ENCODE measurements around the gene CEMIP2.
"Not testable (repeated sequence)": the region's sequence is repeated elsewhere in the genome, so short reads cannot be mapped to it uniquely, and the experiment has no call there.

CEMIP2 gene

GRCh38 chr9:71812385-71812784 lies 44.1 kb upstream of the CEMIP2 start:
- H3K4me2 ChIP-seq, result no peak overlapping the region
- H3K4me1 ChIP-seq (ENCODE audit: low read depth, poor library complexity, severe bottlenecking), result no peaks in the 10 kb centered on the region
- no peak overlapping the region for H2AFZ ChIP-seq (ENCODE audit: low read depth)

GRCh38 chr9:71808068-71808467 lies 39.8 kb upstream of the CEMIP2 start:
- H3K79me2 ChIP-seq (ENCODE audit: insufficient read depth, low read depth), result no peaks in the 10 kb centered on the region
- no peak overlapping the region for H2AFZ ChIP-seq (ENCODE audit: low read depth)
- H3K4me3 ChIP-seq (IDR thresholded peaks at IDR 0.05; ENCODE audit: insufficient read depth, low read depth, low read length), result no peak overlapping the region
- H3K36me3 ChIP-seq (ENCODE audit: insufficient read depth), result no peaks in the 10 kb centered on the region
- no peak overlapping the region for H3K4me2 ChIP-seq
- H3K27me3 ChIP-seq (ENCODE audit: insufficient read depth, low read depth), result no peaks in the 10 kb centered on the region
- no peak overlapping the region for H3K9ac ChIP-seq
- H3K4me1 ChIP-seq (ENCODE audit: low read depth, poor library complexity, severe bottlenecking), result peaks cover 10% of the 10 kb centered on the region
- no peak for TF ChIP-seq CTCF (conservative IDR thresholded peaks at IDR 0.05; ENCODE audit: low read depth, low read length)
- H3K27ac ChIP-seq, result no peak overlapping the region
- H4K20me1 ChIP-seq (ENCODE audit: insufficient read depth), result no peaks in the 10 kb centered on the region

More at GRCh38 chr9:71812385-71812784, 44.1 kb upstream of the CEMIP2 start:
- Histone ChIP-seq H3K36me3 (ENCODE audit: insufficient read depth) (no peaks in the 10 kb centered on the region), H3K4me3 (IDR thresholded peaks at IDR 0.05; ENCODE audit: insufficient read depth, low read depth, low read length) (no peak overlapping the region), H3K27ac (no peak overlapping the region), H3K27me3 (ENCODE audit: insufficient read depth, low read depth) (no peaks in the 10 kb centered on the region), H4K20me1 (ENCODE audit: insufficient read depth) (no peaks in the 10 kb centered on the region), H3K79me2 (ENCODE audit: insufficient read depth, low read depth) (no peaks in the 10 kb centered on the region), H3K9ac (no peak overlapping the region)
- TF ChIP-seq CTCF (conservative IDR thresholded peaks at IDR 0.05; ENCODE audit: low read depth, low read length), result no peak

DNA sequence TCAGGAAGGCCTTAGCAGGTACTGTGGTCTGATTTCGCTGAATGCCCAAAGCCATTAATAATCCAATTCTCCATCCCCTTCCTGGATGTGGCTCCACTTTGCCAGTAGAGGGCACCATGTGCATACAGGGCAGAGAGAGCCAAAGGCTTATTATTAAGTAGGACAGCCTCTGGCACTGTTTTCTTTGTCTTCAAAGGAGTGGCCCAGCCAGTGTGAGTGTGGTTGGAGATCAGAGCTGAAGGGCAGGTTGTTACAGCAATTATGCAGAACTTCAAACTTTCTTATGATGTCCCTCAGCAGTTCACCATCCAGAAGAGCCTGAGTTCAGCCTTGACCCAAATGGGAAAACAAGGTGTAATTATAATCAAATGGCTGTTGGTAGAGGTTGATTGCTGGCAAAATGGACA lies 38.6 kb upstream of the CEMIP2 start:
- Histone ChIP-seq H3K27me3 (ENCODE audit: insufficient read depth, low read depth) (no peaks in the 10 kb centered on the region), H3K9ac (no peak overlapping the region), H3K4me1 (ENCODE audit: low read depth, poor library complexity, severe bottlenecking) (peaks cover 10% of the 10 kb centered on the region), H3K27ac (no peak overlapping the region), H3K79me2 (ENCODE audit: insufficient read depth, low read depth) (no peaks in the 10 kb centered on the region), H3K4me2 (no peak overlapping the region), H3K4me3 (IDR thresholded peaks at IDR 0.05; ENCODE audit: insufficient read depth, low read depth, low read length) (no peak overlapping the region), H4K20me1 (ENCODE audit: insufficient read depth) (no peaks in the 10 kb centered on the region), H2AFZ (ENCODE audit: low read depth) (peak overlapping the region; percentile 57; the same call in 1 of the 2 replicates), H3K36me3 (ENCODE audit: insufficient read depth) (no peaks in the 10 kb centered on the region)
- peak; percentile 91 for TF ChIP-seq CTCF (conservative IDR thresholded peaks at IDR 0.05; ENCODE audit: low read depth, low read length)

DNA sequence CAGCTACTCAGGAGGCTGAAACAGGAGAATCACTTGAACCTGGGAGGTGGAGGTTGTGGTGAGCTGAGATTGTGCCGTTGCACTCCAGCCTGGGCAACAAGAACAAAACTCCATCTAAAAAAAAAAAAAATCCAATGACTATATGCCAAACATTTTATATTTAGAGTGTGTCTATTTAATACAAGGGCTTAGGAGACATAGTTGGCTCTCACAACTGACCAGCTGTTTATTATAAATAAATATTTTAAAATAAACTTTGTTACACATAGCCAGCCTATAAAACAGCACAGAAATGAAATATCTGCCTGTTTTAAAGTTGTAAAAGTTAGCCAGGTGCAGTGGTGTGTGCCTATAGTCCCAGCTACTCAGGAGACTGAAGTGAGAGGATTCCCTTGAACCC lies 36.8 kb upstream of the CEMIP2 start:
- not testable (repeated sequence) for H3K9ac ChIP-seq; H3K4me3 ChIP-seq (IDR thresholded peaks at IDR 0.05; ENCODE audit: insufficient read depth, low read depth, low read length); H3K4me2 ChIP-seq; H3K36me3 ChIP-seq (ENCODE audit: insufficient read depth); H4K20me1 ChIP-seq (ENCODE audit: insufficient read depth); H3K27me3 ChIP-seq (ENCODE audit: insufficient read depth, low read depth); H2AFZ ChIP-seq (ENCODE audit: low read depth); H3K79me2 ChIP-seq (ENCODE audit: insufficient read depth, low read depth); H3K27ac ChIP-seq
- peaks cover 10% of the 10 kb centered on the region for H3K4me1 ChIP-seq (ENCODE audit: low read depth, poor library complexity, severe bottlenecking)

DNA sequence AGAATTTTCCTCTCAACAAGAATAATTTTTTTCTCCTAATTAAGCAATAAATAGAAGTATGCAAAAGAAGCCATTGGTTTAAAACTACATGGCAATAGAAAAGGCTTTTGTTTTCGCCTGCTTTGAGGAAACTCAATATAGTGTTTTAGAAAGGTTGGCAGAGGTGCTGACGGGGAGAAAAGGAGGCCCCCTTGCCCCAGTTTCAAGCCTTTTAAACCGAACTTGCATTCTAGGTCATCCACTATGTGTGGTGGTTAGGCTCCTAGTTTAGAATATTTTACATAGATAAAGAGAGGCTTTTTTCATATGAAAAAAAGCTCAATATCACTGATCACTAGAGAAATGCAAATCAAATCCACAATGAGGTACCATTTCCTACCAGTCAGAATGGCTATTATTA lies 33.5 kb upstream of the CEMIP2 start:
- Histone ChIP-seq H2AFZ (ENCODE audit: low read depth) (no peak overlapping the region), H3K27ac (no peak overlapping the region), H3K36me3 (ENCODE audit: insufficient read depth) (no peaks in the 10 kb centered on the region), H3K9ac (no peak overlapping the region), H3K4me1 (ENCODE audit: low read depth, poor library complexity, severe bottlenecking) (peaks cover 4% of the 10 kb centered on the region), H4K20me1 (ENCODE audit: insufficient read depth) (no peaks in the 10 kb centered on the region), H3K79me2 (ENCODE audit: insufficient read depth, low read depth) (no peaks in the 10 kb centered on the region), H3K4me2 (no peak overlapping the region), H3K27me3 (ENCODE audit: insufficient read depth, low read depth) (no peaks in the 10 kb centered on the region), H3K4me3 (IDR thresholded peaks at IDR 0.05; ENCODE audit: insufficient read depth, low read depth, low read length) (no peak overlapping the region)
- no peak for TF ChIP-seq CTCF (conservative IDR thresholded peaks at IDR 0.05; ENCODE audit: low read depth, low read length)
